ENCODE data around the gene CMTM4. TPM values are rescaled to one million over a fixed set of nuclear protein-coding genes. Genes with fewer than 3 reads are reported as not detected.

The CMTM4 gene
- total RNA-seq, 1 donor from 2014 or later = 10.4 TPM

DNA sequence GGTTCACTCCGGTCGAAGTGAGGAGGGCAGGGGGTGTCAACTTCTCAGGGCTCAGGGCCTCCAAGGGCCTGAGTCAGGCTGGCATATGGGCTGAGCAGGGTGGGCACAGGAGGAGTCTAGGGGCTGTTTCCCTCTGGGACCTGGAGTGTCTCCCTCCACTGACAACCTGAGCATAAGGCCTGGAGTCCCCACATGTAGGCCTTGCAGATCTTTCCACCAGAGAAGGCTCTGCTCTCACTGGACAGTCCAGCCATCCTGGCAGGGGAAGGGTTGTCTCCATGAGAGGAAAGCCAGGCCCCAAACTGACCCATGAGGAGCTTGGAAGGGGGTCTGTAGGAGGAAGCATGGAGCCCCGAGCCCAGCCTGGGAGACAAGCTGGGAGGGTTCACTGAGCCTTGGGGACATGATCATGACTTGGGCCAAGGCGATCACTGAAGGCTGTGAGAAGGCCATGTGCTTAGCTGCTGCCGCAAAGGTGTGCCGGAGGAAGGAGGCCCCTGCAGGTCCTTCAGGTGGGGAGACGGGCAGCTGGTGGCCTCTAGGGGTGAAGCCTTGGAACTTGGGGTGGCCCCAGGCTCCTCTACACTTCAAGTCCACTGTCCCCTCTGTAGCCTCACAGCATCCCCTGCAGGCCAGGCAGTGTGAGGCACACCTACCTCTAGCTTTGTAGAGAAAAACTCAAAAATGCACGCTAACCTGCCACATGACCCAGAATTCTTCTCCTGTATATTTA lies 107.4 kb downstream of the CMTM4 start:
- H3K9ac ChIP-seq (ENCODE audit: low read depth in 1 of 3, low read length in 3 of 3) = no peak overlapping the region
- no peaks in the 10 kb centered on the region for H3K36me3 ChIP-seq (ENCODE audit: control insufficient read depth in 3 of 3, insufficient read depth in 3 of 3, low read length in 3 of 3)
- H3K4me1 ChIP-seq (ENCODE audit: control insufficient read depth in 3 of 3, insufficient read depth in 3 of 3, low read length in 3 of 3) = peaks cover 2 to 7% (median 4%) of the 10 kb centered on the region in 3 donors
- H3K27ac ChIP-seq (ENCODE audit: low read depth, low read length) = no peak overlapping the region
- no peaks in the 10 kb centered on the region for H3K9me3 ChIP-seq (ENCODE audit: control insufficient read depth in 3 of 3, low read length in 3 of 3)
- H3K27me3 ChIP-seq (ENCODE audit: control insufficient read depth in 3 of 3, insufficient read depth in 3 of 3, low read length in 3 of 3) = no peaks in the 10 kb centered on the region
- no peak overlapping the region for H3K4me3 ChIP-seq (ENCODE audit: low read length in 3 of 3)

DNA sequence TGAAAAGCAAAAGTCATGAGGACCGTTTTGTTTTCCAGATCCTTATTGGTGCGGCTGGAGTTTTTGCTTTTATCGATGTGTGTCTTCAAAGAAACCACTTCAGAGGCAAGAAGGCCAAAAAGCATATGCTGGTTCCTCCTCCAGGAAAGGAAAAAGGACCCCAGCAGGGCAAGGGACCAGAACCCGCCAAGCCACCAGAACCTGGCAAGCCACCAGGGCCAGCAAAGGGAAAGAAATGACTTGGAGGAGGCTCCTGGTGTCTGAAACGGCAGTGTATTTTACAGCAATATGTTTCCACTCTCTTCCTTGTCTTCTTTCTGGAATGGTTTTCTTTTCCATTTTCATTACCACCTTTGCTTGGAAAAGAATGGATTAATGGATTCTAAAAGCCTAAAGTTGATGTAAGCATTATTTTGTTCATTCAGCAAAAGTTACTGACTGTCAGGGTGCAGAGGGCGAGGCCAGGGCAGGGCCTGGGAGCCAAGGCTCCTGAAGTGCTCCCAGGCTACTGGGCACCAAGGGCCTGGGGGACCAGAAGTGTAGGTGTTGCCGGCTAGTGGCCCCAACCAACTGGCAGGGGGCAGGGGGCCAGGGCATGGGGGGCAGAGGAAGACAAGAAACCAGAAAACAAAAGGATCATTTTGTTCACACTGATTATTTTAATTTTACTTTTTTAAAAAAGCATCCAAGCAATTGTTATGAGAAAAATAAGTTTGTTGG lies 108.5 kb downstream of the CMTM4 start:
- Histone ChIP-seq H3K4me1 (ENCODE audit: control insufficient read depth in 3 of 3, insufficient read depth in 3 of 3, low read length in 3 of 3) (peaks cover 2 to 7% (median 4%) of the 10 kb centered on the region in 3 donors), H3K9ac (ENCODE audit: low read depth in 1 of 3, low read length in 3 of 3) (no peak overlapping the region), H3K36me3 (ENCODE audit: control insufficient read depth in 3 of 3, insufficient read depth in 3 of 3, low read length in 3 of 3) (no peaks in the 10 kb centered on the region), H3K9me3 (ENCODE audit: control insufficient read depth in 3 of 3, low read length in 3 of 3) (no peaks in the 10 kb centered on the region), H3K27me3 (ENCODE audit: control insufficient read depth in 3 of 3, insufficient read depth in 3 of 3, low read length in 3 of 3) (no peaks in the 10 kb centered on the region), H3K27ac (ENCODE audit: low read depth, low read length) (no peak overlapping the region), H3K4me3 (ENCODE audit: low read length in 3 of 3) (no peak overlapping the region)

DNA sequence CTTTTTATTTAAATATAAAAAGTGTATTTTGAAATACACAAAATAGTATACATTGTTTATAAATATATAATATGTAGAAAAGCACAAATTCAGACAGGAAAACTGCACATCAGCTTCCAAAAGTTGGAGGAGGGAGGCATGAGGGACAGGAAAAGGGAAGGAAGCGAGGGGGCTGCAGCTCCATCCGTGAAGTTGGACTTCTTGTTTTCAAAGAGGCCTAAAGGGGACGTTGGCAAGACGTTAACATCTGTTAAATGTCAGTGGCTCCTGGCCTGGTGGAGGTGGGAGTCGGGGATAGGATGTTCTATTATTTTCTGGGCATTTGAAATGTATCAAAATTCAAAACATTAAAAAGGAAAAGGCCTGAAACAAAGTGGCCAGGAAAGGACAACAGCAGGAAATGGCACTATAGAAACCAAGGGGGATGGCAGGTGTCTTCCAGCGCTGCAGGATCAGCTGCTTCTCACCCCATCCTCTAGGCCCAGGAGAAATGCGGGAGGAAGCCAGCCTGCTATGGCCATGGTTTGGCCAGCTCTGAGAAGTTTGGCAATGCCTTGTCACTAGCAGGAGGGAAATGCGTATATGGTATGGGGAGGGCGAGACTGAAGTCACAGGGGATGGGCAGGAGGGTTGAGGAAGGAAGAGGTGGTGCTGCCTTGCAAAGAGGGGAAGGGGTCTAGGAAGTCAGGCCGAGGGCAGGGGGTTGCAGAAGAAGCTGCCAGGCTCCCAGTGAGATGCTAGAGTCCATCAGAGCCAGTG lies 110.9 kb downstream of the CMTM4 start:
- no peaks in the 10 kb centered on the region for H3K36me3 ChIP-seq (ENCODE audit: control insufficient read depth in 3 of 3, insufficient read depth in 3 of 3, low read length in 3 of 3)
- no peak overlapping the region for H3K4me3 ChIP-seq (ENCODE audit: low read length in 3 of 3)
- H3K27me3 ChIP-seq (ENCODE audit: control insufficient read depth in 3 of 3, insufficient read depth in 3 of 3, low read length in 3 of 3) = no peaks in the 10 kb centered on the region
- H3K9ac ChIP-seq (ENCODE audit: low read depth in 1 of 3, low read length in 3 of 3) = no peak overlapping the region
- no peak overlapping the region for H3K27ac ChIP-seq (ENCODE audit: low read depth, low read length)
- H3K4me1 ChIP-seq (ENCODE audit: control insufficient read depth in 3 of 3, insufficient read depth in 3 of 3, low read length in 3 of 3) = peaks cover 10 to 18% (median 11%) of the 10 kb centered on the region in 3 donors
- no peaks in the 10 kb centered on the region for H3K9me3 ChIP-seq (ENCODE audit: control insufficient read depth in 3 of 3, low read length in 3 of 3)

DNA sequence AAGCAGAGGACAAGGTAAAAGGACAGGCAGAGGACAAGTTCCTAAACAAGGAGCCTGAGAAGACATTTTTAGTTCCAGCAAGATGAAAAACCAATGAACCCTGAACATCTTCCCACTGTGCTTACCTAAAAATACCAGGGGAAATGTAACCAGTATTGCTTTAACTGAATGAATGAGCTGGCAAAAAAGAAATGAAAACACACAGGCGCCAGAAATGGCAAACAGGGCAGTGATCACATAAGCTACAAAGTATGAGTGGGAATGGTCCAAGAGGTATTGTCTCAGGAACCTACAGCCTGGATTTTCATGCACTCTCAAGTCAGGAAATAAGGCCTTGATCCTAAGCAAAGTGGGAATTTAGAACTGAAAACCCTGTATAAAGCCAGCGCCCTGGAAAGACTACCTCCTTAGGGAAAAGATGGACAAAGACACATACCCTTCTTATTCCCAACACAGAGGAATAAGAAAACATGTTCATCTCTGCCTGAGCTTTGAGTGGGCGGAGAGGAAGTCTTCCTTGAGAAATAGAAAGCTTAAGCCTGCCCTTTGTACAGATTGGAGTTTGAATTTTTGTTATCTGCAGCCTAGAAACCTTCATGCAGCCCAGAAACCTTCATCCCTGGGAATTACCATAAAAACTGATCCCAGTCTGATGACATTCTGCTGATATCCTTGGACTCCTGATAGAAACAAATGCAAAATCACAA lies 115.1 kb downstream of the CMTM4 start:
- H3K9me3 ChIP-seq (ENCODE audit: control insufficient read depth in 3 of 3, low read length in 3 of 3) = no peaks in the 10 kb centered on the region
- no peak overlapping the region for H3K27ac ChIP-seq (ENCODE audit: low read depth, low read length)
- no peak overlapping the region for H3K4me3 ChIP-seq (ENCODE audit: low read length in 3 of 3)
- H3K4me1 ChIP-seq (ENCODE audit: control insufficient read depth in 3 of 3, insufficient read depth in 3 of 3, low read length in 3 of 3) = peaks cover 30 to 43% (median 31%) of the 10 kb centered on the region in 3 donors
- H3K27me3 ChIP-seq (ENCODE audit: control insufficient read depth in 3 of 3, insufficient read depth in 3 of 3, low read length in 3 of 3) = peaks cover 11 to 25% (median 20%) of the 10 kb centered on the region in 3 donors
- no peak overlapping the region for H3K9ac ChIP-seq (ENCODE audit: low read depth in 1 of 3, low read length in 3 of 3)
- H3K36me3 ChIP-seq (ENCODE audit: control insufficient read depth in 3 of 3, insufficient read depth in 3 of 3, low read length in 3 of 3) = no peaks in the 10 kb centered on the region

DNA sequence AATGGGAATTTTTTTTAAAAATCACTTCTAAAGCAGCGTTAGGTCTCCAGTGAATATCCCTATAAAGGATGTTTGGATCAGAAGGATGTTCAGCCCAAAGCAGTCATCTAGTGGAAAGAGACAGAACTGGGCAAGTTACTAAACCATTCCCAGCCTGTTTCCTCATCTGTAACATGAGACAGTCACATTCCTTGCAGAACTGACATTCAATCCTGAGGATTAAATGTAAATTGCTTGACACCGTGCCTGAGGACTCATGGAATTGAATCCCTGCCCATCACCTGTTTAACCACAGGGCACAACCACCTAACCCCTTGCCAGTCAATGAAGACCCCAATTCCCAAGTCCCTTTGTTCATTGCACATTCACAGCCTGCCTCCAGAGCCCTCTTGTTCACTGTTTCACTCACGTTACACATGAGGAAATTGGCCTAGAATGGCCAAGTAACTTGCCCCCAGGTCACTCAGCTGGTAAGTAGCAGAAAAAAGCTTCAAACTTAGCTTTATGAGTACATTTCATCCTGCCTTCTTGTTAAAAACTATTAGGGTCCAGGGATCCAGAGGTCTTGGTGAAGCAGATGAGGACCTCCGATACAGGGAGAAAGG lies 115.8 kb downstream of the CMTM4 start:
- Histone ChIP-seq H3K27me3 (ENCODE audit: control insufficient read depth in 3 of 3, insufficient read depth in 3 of 3, low read length in 3 of 3) (peaks cover 11 to 28% (median 23%) of the 10 kb centered on the region in 3 donors), H3K9ac (ENCODE audit: low read depth in 1 of 3, low read length in 3 of 3) (no peak overlapping the region), H3K4me3 (ENCODE audit: low read length in 3 of 3) (no peak overlapping the region), H3K27ac (ENCODE audit: low read depth, low read length) (no peak overlapping the region), H3K4me1 (ENCODE audit: control insufficient read depth in 3 of 3, insufficient read depth in 3 of 3, low read length in 3 of 3) (peaks cover 27 to 39% (median 29%) of the 10 kb centered on the region in 3 donors), H3K36me3 (ENCODE audit: control insufficient read depth in 3 of 3, insufficient read depth in 3 of 3, low read length in 3 of 3) (no peaks in the 10 kb centered on the region), H3K9me3 (ENCODE audit: control insufficient read depth in 3 of 3, low read length in 3 of 3) (no peaks in the 10 kb centered on the region)

DNA sequence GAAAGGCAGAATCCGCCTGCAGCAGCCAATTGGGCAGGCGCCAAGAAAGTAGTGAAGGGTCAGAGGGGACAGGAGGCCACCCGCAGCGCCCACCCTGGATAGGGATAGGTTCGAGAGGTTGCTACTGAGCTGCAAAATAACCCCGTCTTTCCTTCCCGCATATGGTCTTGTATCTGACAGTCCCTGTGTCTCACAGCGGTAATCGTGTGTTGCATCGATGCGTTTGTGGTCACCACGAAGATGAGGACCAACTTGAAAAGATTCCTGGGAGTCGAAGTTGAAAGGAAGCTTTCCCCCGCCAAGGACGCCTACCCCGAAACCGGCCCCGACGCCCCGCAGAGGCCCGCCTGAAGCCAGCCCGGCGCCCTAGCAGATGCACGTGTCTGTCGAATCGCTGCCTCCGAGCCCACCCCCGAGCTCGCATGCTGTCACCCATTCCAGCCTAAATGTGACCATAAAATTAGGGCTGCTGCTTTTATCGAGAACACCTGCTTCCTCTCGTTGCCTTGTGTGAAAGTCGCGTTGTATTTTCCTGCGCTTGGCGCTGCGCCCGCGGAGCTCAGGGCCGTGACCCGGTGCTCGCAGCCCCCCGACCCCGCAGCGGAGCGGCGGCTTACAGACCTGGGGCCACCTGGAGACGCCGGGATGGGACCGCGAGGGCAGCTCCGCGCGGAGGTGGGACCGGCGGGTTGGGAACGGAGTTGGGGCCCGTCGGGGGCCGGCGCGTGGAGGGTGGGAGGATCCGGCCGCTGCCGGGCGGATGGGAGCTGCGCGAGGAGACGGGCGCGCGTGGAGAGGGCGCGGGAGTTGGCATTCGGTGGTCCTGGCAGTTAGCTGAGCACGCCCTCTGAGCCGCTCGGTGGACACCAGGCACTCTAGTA lies 117.7 kb downstream of the CMTM4 start, which contains the start of gene CMTM2:
TSS of gene CMTM2 (plus strand) at position 813 of the 881 bp plus-strand sequence. CDS start 145 bp downstream, outside the sequence.
- H3K27ac ChIP-seq (ENCODE audit: low read depth, low read length) = no peak within 1 kb of the TSS
- H3K27me3 ChIP-seq (ENCODE audit: control insufficient read depth in 3 of 3, insufficient read depth in 3 of 3, low read length in 3 of 3) = peaks cover 11 to 30% (median 26%) of the 10 kb centered on the region in 3 donors
- peaks cover 26 to 36% (median 29%) of the 10 kb centered on the region in 3 donors for H3K4me1 ChIP-seq (ENCODE audit: control insufficient read depth in 3 of 3, insufficient read depth in 3 of 3, low read length in 3 of 3)
- peak within 1 kb of the TSS in 1 of 3 donors; percentile 28 for H3K9ac ChIP-seq (ENCODE audit: low read depth in 1 of 3, low read length in 3 of 3)
- peak within 1 kb of the TSS; percentile 24 to 45 (median 31) for H3K4me3 ChIP-seq (ENCODE audit: low read length in 3 of 3)
- H3K36me3 ChIP-seq (ENCODE audit: control insufficient read depth in 3 of 3, insufficient read depth in 3 of 3, low read length in 3 of 3) = no peaks in the 10 kb centered on the region
- no peaks in the 10 kb centered on the region for H3K9me3 ChIP-seq (ENCODE audit: control insufficient read depth in 3 of 3, low read length in 3 of 3)

DNA sequence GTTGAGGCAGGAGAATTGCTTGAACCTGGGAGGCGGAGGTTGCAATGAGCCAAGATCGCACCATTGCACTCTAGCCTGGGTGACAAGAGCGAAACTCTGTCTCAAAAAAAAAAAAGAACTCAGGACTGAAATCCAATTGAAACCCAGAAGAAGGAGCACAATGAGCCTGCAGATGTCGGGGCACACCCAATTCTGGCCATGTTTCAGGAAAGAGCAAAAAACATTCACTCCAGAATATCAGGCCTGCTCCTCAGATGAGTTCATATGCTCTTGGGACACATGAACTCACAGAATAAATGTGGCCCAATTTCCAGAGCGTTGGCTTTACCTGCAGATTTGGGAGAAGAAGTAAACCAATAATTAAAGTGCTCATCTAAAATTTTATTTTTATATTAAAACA lies 120.2 kb downstream of the CMTM4 start:
- Histone ChIP-seq H3K9ac (ENCODE audit: low read depth in 1 of 3, low read length in 3 of 3) (no peak overlapping the region), H3K9me3 (ENCODE audit: control insufficient read depth in 3 of 3, low read length in 3 of 3) (no peaks in the 10 kb centered on the region), H3K4me1 (ENCODE audit: control insufficient read depth in 3 of 3, insufficient read depth in 3 of 3, low read length in 3 of 3) (peaks cover 26 to 32% (median 27%) of the 10 kb centered on the region in 3 donors), H3K4me3 (ENCODE audit: low read length in 3 of 3) (no peak overlapping the region), H3K27me3 (ENCODE audit: control insufficient read depth in 3 of 3, insufficient read depth in 3 of 3, low read length in 3 of 3) (peaks cover 11 to 30% (median 29%) of the 10 kb centered on the region in 3 donors), H3K36me3 (ENCODE audit: control insufficient read depth in 3 of 3, insufficient read depth in 3 of 3, low read length in 3 of 3) (no peaks in the 10 kb centered on the region), H3K27ac (ENCODE audit: low read depth, low read length) (no peak overlapping the region)

DNA sequence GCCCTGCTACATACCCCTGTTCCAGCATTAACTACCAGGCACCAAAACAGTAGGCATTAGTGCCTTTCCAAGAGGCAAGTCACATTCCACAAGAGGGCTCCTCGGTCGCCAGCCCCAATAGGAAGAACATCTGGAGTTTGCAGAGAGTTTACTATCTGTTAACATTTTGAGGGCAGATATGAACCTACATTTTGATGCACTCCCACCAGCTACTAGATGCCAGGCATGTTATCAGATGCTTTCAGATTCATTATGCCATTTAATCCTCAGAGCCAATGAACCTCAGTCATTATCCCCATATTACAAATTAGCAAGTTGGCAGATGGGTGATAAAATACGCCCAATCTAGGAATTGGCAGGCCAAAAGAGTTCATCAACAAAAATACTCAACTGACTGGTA lies 121.5 kb downstream of the CMTM4 start:
- H3K36me3 ChIP-seq (ENCODE audit: control insufficient read depth in 3 of 3, insufficient read depth in 3 of 3, low read length in 3 of 3) = no peaks in the 10 kb centered on the region
- no peak overlapping the region for H3K4me3 ChIP-seq (ENCODE audit: low read length in 3 of 3)
- no peak overlapping the region for H3K9ac ChIP-seq (ENCODE audit: low read depth in 1 of 3, low read length in 3 of 3)
- no peaks in the 10 kb centered on the region for H3K9me3 ChIP-seq (ENCODE audit: control insufficient read depth in 3 of 3, low read length in 3 of 3)
- H3K27ac ChIP-seq (ENCODE audit: low read depth, low read length) = no peak overlapping the region
- peaks cover 14 to 20% (median 16%) of the 10 kb centered on the region in 3 donors for H3K4me1 ChIP-seq (ENCODE audit: control insufficient read depth in 3 of 3, insufficient read depth in 3 of 3, low read length in 3 of 3)
- peaks cover 11 to 30% (median 29%) of the 10 kb centered on the region in 3 donors for H3K27me3 ChIP-seq (ENCODE audit: control insufficient read depth in 3 of 3, insufficient read depth in 3 of 3, low read length in 3 of 3)

Measured in skeletal muscle tissue (tissue), 4 donors.